ENCODE results near the gene WDR49.

DNA sequence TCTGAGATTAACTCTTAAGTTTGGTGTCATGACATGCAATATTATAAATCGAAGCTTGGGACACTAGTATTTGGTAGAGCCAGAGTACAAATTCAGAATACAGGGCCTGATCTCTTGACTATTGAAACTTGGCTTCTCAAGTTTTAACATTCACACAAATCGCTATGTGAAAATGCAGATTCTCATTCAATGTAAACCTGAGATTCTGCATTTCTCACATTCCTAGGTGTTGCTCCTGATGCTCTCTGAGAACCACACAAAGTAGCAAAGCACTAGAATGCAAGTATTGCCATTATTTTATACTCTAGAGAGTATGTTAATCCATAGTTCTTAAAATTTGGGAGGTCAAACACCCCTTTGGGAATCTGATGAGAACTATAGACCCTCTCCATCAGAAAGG, 47.9 kb downstream of the WDR49 start:
- TF ChIP-seq, protein P1, sequence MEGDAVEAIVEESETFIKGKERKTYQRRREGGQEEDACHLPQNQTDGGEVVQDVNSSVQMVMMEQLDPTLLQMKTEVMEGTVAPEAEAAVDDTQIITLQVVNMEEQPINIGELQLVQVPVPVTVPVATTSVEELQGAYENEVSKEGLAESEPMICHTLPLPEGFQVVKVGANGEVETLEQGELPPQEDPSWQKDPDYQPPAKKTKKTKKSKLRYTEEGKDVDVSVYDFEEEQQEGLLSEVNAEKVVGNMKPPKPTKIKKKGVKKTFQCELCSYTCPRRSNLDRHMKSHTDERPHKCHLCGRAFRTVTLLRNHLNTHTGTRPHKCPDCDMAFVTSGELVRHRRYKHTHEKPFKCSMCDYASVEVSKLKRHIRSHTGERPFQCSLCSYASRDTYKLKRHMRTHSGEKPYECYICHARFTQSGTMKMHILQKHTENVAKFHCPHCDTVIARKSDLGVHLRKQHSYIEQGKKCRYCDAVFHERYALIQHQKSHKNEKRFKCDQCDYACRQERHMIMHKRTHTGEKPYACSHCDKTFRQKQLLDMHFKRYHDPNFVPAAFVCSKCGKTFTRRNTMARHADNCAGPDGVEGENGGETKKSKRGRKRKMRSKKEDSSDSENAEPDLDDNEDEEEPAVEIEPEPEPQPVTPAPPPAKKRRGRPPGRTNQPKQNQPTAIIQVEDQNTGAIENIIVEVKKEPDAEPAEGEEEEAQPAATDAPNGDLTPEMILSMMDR (IDR thresholded peaks at IDR 0.05 in 2 of 3, conservative IDR thresholded peaks at IDR 0.05 in 1 of 3; ENCODE audit: borderline replicate concordance in 1 of 3, insufficient read depth in 1 of 3, low read depth in 2 of 3, low read length in 2 of 3): no peak
- TF ChIP-seq SRF (IDR thresholded peaks at IDR 0.05; ENCODE audit: low read depth) (no peak), JUND (IDR thresholded peaks at IDR 0.05) (no peak), EZH2 (IDR thresholded peaks at IDR 0.05) (no peak), POLR2A (IDR thresholded peaks at IDR 0.05; ENCODE audit: borderline replicate concordance, extremely low read depth, insufficient read depth, insufficient read length) (no peak)
- TF ChIP-seq, protein P2, sequence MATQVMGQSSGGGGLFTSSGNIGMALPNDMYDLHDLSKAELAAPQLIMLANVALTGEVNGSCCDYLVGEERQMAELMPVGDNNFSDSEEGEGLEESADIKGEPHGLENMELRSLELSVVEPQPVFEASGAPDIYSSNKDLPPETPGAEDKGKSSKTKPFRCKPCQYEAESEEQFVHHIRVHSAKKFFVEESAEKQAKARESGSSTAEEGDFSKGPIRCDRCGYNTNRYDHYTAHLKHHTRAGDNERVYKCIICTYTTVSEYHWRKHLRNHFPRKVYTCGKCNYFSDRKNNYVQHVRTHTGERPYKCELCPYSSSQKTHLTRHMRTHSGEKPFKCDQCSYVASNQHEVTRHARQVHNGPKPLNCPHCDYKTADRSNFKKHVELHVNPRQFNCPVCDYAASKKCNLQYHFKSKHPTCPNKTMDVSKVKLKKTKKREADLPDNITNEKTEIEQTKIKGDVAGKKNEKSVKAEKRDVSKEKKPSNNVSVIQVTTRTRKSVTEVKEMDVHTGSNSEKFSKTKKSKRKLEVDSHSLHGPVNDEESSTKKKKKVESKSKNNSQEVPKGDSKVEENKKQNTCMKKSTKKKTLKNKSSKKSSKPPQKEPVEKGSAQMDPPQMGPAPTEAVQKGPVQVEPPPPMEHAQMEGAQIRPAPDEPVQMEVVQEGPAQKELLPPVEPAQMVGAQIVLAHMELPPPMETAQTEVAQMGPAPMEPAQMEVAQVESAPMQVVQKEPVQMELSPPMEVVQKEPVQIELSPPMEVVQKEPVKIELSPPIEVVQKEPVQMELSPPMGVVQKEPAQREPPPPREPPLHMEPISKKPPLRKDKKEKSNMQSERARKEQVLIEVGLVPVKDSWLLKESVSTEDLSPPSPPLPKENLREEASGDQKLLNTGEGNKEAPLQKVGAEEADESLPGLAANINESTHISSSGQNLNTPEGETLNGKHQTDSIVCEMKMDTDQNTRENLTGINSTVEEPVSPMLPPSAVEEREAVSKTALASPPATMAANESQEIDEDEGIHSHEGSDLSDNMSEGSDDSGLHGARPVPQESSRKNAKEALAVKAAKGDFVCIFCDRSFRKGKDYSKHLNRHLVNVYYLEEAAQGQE (IDR thresholded peaks at IDR 0.05; ENCODE audit: low read depth): no peak
- TF ChIP-seq, protein P3, sequence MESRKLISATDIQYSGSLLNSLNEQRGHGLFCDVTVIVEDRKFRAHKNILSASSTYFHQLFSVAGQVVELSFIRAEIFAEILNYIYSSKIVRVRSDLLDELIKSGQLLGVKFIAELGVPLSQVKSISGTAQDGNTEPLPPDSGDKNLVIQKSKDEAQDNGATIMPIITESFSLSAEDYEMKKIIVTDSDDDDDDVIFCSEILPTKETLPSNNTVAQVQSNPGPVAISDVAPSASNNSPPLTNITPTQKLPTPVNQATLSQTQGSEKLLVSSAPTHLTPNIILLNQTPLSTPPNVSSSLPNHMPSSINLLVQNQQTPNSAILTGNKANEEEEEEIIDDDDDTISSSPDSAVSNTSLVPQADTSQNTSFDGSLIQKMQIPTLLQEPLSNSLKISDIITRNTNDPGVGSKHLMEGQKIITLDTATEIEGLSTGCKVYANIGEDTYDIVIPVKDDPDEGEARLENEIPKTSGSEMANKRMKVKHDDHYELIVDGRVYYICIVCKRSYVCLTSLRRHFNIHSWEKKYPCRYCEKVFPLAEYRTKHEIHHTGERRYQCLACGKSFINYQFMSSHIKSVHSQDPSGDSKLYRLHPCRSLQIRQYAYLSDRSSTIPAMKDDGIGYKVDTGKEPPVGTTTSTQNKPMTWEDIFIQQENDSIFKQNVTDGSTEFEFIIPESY (IDR thresholded peaks at IDR 0.05; ENCODE audit: extremely low read depth, insufficient replicate concordance, low read length): no peak
